Measurements from ENCODE around the gene HYAL4.

DNA sequence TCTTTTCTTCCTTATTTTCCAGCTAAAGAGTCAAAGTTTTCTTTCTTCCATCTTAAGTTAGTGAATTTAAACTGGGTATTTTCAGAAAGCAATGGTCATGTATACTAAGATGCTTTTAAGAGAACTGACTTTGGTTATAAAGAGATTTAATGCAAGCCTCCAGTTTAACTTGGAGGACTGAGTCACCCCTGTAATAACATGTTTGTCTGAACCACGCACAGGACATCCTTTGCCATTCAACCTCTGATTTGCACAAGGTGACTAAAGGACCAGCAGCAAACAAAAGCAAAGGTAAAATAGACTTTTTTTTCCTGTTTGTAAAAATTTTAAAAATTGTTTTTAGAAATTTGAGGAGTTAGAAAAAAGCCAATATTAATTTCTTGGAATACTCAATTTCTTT lies 2.9 kb downstream of the HYAL4 start:
- TF ChIP-seq, protein P1, sequence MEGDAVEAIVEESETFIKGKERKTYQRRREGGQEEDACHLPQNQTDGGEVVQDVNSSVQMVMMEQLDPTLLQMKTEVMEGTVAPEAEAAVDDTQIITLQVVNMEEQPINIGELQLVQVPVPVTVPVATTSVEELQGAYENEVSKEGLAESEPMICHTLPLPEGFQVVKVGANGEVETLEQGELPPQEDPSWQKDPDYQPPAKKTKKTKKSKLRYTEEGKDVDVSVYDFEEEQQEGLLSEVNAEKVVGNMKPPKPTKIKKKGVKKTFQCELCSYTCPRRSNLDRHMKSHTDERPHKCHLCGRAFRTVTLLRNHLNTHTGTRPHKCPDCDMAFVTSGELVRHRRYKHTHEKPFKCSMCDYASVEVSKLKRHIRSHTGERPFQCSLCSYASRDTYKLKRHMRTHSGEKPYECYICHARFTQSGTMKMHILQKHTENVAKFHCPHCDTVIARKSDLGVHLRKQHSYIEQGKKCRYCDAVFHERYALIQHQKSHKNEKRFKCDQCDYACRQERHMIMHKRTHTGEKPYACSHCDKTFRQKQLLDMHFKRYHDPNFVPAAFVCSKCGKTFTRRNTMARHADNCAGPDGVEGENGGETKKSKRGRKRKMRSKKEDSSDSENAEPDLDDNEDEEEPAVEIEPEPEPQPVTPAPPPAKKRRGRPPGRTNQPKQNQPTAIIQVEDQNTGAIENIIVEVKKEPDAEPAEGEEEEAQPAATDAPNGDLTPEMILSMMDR (IDR thresholded peaks at IDR 0.05): no peak
- no peak for TF ChIP-seq POLR2A (IDR thresholded peaks at IDR 0.05)
